Endodermal cell (in vitro differentiated cells): ENCODE data around the gene ARID5A. TPM values are rescaled to one million over a fixed set of nuclear protein-coding genes. Genes with fewer than 3 reads are reported as not detected.
A peak's percentile ranks its signal among the peaks of the same experiment; 100 is the strongest.

ENCODE experiments used
- DNase-seq: peaks from one replicate; pipeline ENCODE4 v3.0.0-alpha.2; 2017
- H3K27ac ChIP-seq: 2 replicates; pipeline ENCODE4 v1.5.1; 2013; ENCODE audit warnings: mild to moderate bottlenecking, low read depth, low read length, moderate library complexity
- H3K27me3 ChIP-seq: 2 replicates; pipeline ENCODE4 v1.6.1; 2013; ENCODE audit warnings: mild to moderate bottlenecking, low read length, moderate library complexity; ENCODE audit not compliant: insufficient read depth, control insufficient read depth, poor library complexity, severe bottlenecking
- H3K36me3 ChIP-seq: 2 replicates; pipeline ENCODE4 v1.7.0; 2013; ENCODE audit warnings: mild to moderate bottlenecking, low read length, moderate library complexity; ENCODE audit not compliant: control insufficient read depth, insufficient read depth
- H3K4me1 ChIP-seq: one replicate; pipeline ENCODE4 v1.7.0; 2013; ENCODE audit warnings: low read length; ENCODE audit not compliant: control insufficient read depth, insufficient read depth
- H3K4me3 ChIP-seq: 2 replicates; pipeline ENCODE4 v1.5.1; 2013; ENCODE audit warnings: mild to moderate bottlenecking, low read length, moderate library complexity
- H3K9ac ChIP-seq: 2 replicates; pipeline ENCODE4 v1.6.1; 2013; ENCODE audit warnings: mild to moderate bottlenecking, low read length, moderate library complexity; ENCODE audit not compliant: poor library complexity, severe bottlenecking; ENCODE audit errors: extremely low read depth
- H3K9me3 ChIP-seq: 2 replicates; pipeline ENCODE4 v1.6.1; 2013; ENCODE audit warnings: mild to moderate bottlenecking, low read length, moderate library complexity; ENCODE audit not compliant: control insufficient read depth
- H3K27ac Mint-ChIP-seq: 2 replicates; pipeline ENCODE4 v1.8.0; 2020; ENCODE audit warnings: mixed read lengths
- H3K27me3 Mint-ChIP-seq: 2 replicates; pipeline ENCODE4 v1.8.0; 2021; ENCODE audit warnings: mild to moderate bottlenecking, mixed read lengths; ENCODE audit not compliant: insufficient read depth
- H3K36me3 Mint-ChIP-seq: 2 replicates; pipeline ENCODE4 v1.8.0; 2020; ENCODE audit warnings: low read depth, mixed read lengths
- H3K4me1 Mint-ChIP-seq: 2 replicates; pipeline ENCODE4 v1.8.0; 2020; ENCODE audit warnings: mixed read lengths
- H3K4me3 Mint-ChIP-seq: 2 replicates; pipeline ENCODE4 v1.8.0; 2020; ENCODE audit warnings: mild to moderate bottlenecking, moderate library complexity, mixed read lengths
- H3K9me3 Mint-ChIP-seq: 2 replicates; pipeline ENCODE4 v1.8.0; 2020; ENCODE audit warnings: mild to moderate bottlenecking, mixed read lengths
- CTCF ChIP-seq: fragments of 200-600 bp; sonication (generic); conservative IDR thresholded peaks from 2 replicates; pipeline ENCODE4 v1.5.0; 2021; ENCODE audit warnings: antibody characterized with exemption, mild to moderate bottlenecking
- WGBS, 2 experiments: methylation state at CpG; one replicate each; pipeline versions ENCODE4 v1.1.5 to v1.1.7; 2013; ENCODE audit warnings: missing lambda C conversion rate in 2 of 2, mixed read lengths in 1 of 2; ENCODE audit not compliant: insufficient coverage in 1 of 2, insufficient read length in 1 of 2; 5-methylcytosine and 5-hydroxymethylcytosine counted together
- total RNA-seq, 2 donors: library from RNA; stranded (reverse); fragmentation: NEBNext Ultra II Directional in 1 of 2; extraction: Animal tissue kit (Norgen Biotek cat#: 25700) in 1 of 2; gene quantifications; 2 replicates in 1 of 2; 3 replicates in 1 of 2; pipeline ENCODE4 v1.2.1, GENCODE V29; 2021

The ARID5A gene
- total RNA-seq, 2 donors from 2014 or later: 1.8 to 3.5 TPM

DNA sequence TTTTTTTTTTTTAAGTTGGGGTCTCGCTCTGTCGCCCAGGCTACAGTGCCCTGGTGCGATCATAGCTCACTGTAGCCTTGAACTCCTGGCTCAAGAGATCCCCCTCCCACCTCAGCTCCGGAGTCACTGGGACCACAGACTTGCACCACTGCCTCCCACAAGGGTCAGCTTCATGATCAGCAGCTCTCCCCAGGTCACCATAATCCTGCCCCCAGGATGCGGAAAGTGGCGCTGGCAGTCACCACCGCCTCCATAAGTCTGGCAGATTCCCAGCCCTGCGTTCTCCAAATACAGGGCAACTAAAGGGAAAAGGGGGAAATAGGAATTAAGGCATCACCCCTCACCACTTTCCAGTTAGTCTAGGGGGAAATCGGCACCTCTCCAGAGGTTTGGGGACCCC is 5.2 kb upstream of the ARID5A start:
- Histone ChIP-seq H3K27me3 (peaks cover 11% of the 10 kb centered on the region), H3K9ac (no peak overlapping the region), H3K27ac (no peak overlapping the region), H3K36me3 (no peaks in the 10 kb centered on the region), H3K4me1 (no peaks in the 10 kb centered on the region), H3K4me3 (peak overlapping the region; percentile 12), H3K9me3 (no peaks in the 10 kb centered on the region)
- H3K9me3 Mint-ChIP-seq: no peaks in the 10 kb centered on the region
- no peak for TF ChIP-seq CTCF
- H3K4me1 Mint-ChIP-seq: peaks cover 3% of the 10 kb centered on the region
- H3K36me3 Mint-ChIP-seq: no peaks in the 10 kb centered on the region
- H3K4me3 Mint-ChIP-seq: peak overlapping the region; percentile 50
- peaks cover 25% of the 10 kb centered on the region for H3K27me3 Mint-ChIP-seq
- 85 to 90% methylated on average over 4 to 9 of the region's 9 CpGs for WGBS, 2 experiments
- no peak overlapping the region for H3K27ac Mint-ChIP-seq
- DNase-seq: peak; percentile 44

DNA sequence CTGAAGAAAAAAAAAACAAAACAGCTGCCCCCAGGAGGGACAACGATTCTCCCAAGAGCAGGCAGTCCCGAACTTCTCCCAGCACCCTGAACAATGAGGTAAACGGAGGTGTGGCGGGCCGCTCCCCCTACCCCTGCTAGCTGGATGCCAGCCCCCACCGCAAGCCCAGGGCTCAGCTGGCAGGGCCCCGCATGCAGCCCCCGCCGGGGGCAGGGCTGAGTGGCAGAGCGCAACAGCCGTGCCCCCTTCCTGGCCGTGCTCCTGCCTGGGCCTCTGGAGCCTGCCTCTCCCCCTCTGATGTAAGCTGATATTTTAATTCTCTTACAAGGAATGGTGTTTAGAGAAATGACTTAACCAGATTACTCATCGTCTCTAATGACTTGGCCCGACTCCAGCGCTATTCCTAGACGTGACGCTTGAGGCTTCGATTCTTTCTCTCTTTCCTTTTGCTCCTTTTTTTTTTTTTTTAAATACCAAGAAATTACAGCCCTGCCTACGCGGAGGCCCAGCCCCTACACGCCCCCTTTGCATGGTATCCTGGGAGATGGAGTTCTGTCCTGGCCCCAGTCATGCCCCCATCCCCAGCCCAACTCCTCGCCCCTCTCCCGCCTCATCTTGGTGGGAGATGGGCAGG is 4.6 kb upstream of the ARID5A start:
- Histone ChIP-seq H3K4me1 (no peaks in the 10 kb centered on the region), H3K4me3 (peak overlapping the region; percentile 12), H3K9ac (no peak overlapping the region), H3K27me3 (peaks cover 6% of the 10 kb centered on the region), H3K9me3 (no peaks in the 10 kb centered on the region), H3K27ac (peak overlapping the region; percentile 6), H3K36me3 (no peaks in the 10 kb centered on the region)
- Mint-ChIP-seq H3K4me1 (peaks cover 3% of the 10 kb centered on the region), H3K36me3 (no peaks in the 10 kb centered on the region), H3K27ac (no peak overlapping the region), H3K4me3 (peak overlapping the region; percentile 50), H3K9me3 (no peaks in the 10 kb centered on the region), H3K27me3 (peaks cover 20% of the 10 kb centered on the region)
- no peak for TF ChIP-seq CTCF
- 18 to 55% methylated on average over 4 to 23 of the region's 23 CpGs for WGBS, 2 experiments
- DNase-seq: peak; percentile 87

- peaks cover 11% of the 10 kb centered on the region for H3K27me3 ChIP-seq
- TF ChIP-seq CTCF: no peak
- H3K27ac Mint-ChIP-seq: no peak overlapping the region
- no peaks in the 10 kb centered on the region for H3K36me3 Mint-ChIP-seq
- H3K4me1 ChIP-seq: no peaks in the 10 kb centered on the region
- no peaks in the 10 kb centered on the region for H3K9me3 ChIP-seq
- 86 to 93% methylated on average over 4 to 7 of the region's 7 CpGs for WGBS, 2 experiments
- peaks cover 3% of the 10 kb centered on the region for H3K4me1 Mint-ChIP-seq
- H3K27ac ChIP-seq: no peak overlapping the region
- no peaks in the 10 kb centered on the region for H3K36me3 ChIP-seq
- no peaks in the 10 kb centered on the region for H3K9me3 Mint-ChIP-seq
- H3K4me3 ChIP-seq: no peak overlapping the region
- H3K4me3 Mint-ChIP-seq: no peak overlapping the region
- DNase-seq: peak; percentile 52
- no peak overlapping the region for H3K9ac ChIP-seq
- peaks cover 24% of the 10 kb centered on the region for H3K27me3 Mint-ChIP-seq
These were observed 3.8 kb upstream of the ARID5A start for GRCh38 chr2:96532641-96533291.
